Tibial nerve (tissue), 4 donors: Measurements from ENCODE around the gene KL. TPM values are rescaled to one million over a fixed set of nuclear protein-coding genes. Genes with fewer than 3 reads are reported as not detected.

Experiments used
- DNase-seq, 2 donors: peaks; one replicate each; pipeline ENCODE4 v3.0.0-alpha.2; 2019; ENCODE audit warnings: low spot score in 2 of 2
- H3K27ac ChIP-seq, 4 donors: fragments of 200-600 bp; sonication (generic) in 3 of 4; one replicate each; pipeline ENCODE4 v1.5.1; 2017 to 2019; ENCODE audit warnings: mild to moderate bottlenecking in 1 of 4
- H3K27me3 ChIP-seq, 2 donors: fragments of 200-600 bp; sonication (generic) in 1 of 2; one replicate each; pipeline versions ENCODE4 v1.5.1 to v1.6.0; 2017 to 2019
- H3K36me3 ChIP-seq, 3 donors: fragments of 200-600 bp; sonication (generic); one replicate each; pipeline ENCODE4 v1.5.1; 2018 to 2019
- H3K4me1 ChIP-seq, 4 donors: fragments of 200-600 bp; sonication (generic) in 3 of 4; one replicate each; pipeline ENCODE4 v1.5.1; 2017 to 2019
- H3K4me3 ChIP-seq, 4 donors: fragments of 200-600 bp; sonication (generic) in 3 of 4; one replicate each; pipeline ENCODE4 v1.5.1; 2017 to 2019; ENCODE audit warnings: mild to moderate bottlenecking in 1 of 4, moderate library complexity in 1 of 4
- H3K9me3 ChIP-seq, 4 donors: fragments of 200-600 bp; sonication (generic) in 3 of 4; one replicate each; pipeline ENCODE4 v1.5.1; 2017 to 2019
- CTCF ChIP-seq, 5 experiments: fragments of 200-600 bp in 3 of 5; fragments of 450-650 bp in 2 of 5; sonication (generic) in 3 of 5; IDR thresholded peaks; one replicate each; pipeline ENCODE4 v1.5.1; 2016 to 2019; ENCODE audit warnings: antibody characterized with exemption in 5 of 5, mild to moderate bottlenecking in 3 of 5, moderate library complexity in 2 of 5
- EP300 ChIP-seq, 2 donors: sonication (generic); formaldehyde crosslinking; IDR thresholded peaks; one replicate each; pipeline ENCODE4 v1.6.1; 2017; ENCODE audit warnings: antibody characterized with exemption in 2 of 2, mild to moderate bottlenecking in 1 of 2
- POLR2A ChIP-seq, 2 donors: fragments of 450-650 bp; IDR thresholded peaks; one replicate each; pipeline ENCODE4 v1.6.1; 2017; ENCODE audit warnings: antibody characterized with exemption in 2 of 2, mild to moderate bottlenecking in 2 of 2, moderate library complexity in 2 of 2
- WGBS, 2 donors: methylation state at CpG; one replicate each; pipeline ENCODE4 v1.1.5; 2018; 5-methylcytosine and 5-hydroxymethylcytosine counted together
- total RNA-seq, 4 donors: library from RNA; depleted of rRNA; stranded (reverse); fragments of >200 nt; gene quantifications; one replicate each; pipeline ENCODE4 v1.1.0, GENCODE V29; 2016

KL gene
- total RNA-seq, 4 donors from 2014 or later, result 5.1 to 7.3 (median 6.9) TPM

GRCh38 chr13:33109271-33109697, 93.1 kb downstream of the KL start:
- Histone ChIP-seq H3K27ac (peak overlapping the region in 3 of 4 donors; percentile 40 to 81 (median 79)), H3K36me3 (peaks cover 0 to 72% (median 6%) of the 10 kb centered on the region in 3 donors), H3K4me1 (peaks cover 0 to 70% (median 40%) of the 10 kb centered on the region in 4 donors), H3K9me3 (no peaks in the 10 kb centered on the region), H3K4me3 (no peak overlapping the region), H3K27me3 (no peaks in the 10 kb centered on the region)
- no peak for DNase-seq
- no peak for TF ChIP-seq EP300 (IDR thresholded peaks at IDR 0.05)
- no peak for TF ChIP-seq CTCF (IDR thresholded peaks at IDR 0.05)
- TF ChIP-seq POLR2A (IDR thresholded peaks at IDR 0.05), result no peak
- 30 to 34% methylated on average over 2 of the region's 2 CpGs for WGBS, 2 donors

- Histone ChIP-seq H3K4me1 (peaks cover 0 to 73% (median 40%) of the 10 kb centered on the region in 4 donors), H3K27ac (peak overlapping the region in 3 of 4 donors; percentile 40 to 81 (median 79)), H3K4me3 (no peak overlapping the region), H3K9me3 (no peaks in the 10 kb centered on the region), H3K36me3 (peaks cover 0 to 72% (median 6%) of the 10 kb centered on the region in 3 donors), H3K27me3 (no peaks in the 10 kb centered on the region)
- DNase-seq, result no peak
- 66 to 80% methylated on average over 10 of the region's 10 CpGs for WGBS, 2 donors
- no peak for TF ChIP-seq POLR2A (IDR thresholded peaks at IDR 0.05)
- no peak for TF ChIP-seq CTCF (IDR thresholded peaks at IDR 0.05)
- TF ChIP-seq EP300 (IDR thresholded peaks at IDR 0.05), result no peak
These were observed 93.6 kb downstream of the KL start for GRCh38 chr13:33109801-33110200.

GRCh38 chr13:33110386-33110712, 94.1 kb downstream of the KL start:
- Histone ChIP-seq H3K4me3 (no peak overlapping the region), H3K27me3 (no peaks in the 10 kb centered on the region), H3K27ac (peak overlapping the region in 3 of 4 donors; percentile 45 to 81 (median 79)), H3K9me3 (no peaks in the 10 kb centered on the region), H3K4me1 (peaks cover 0 to 76% (median 40%) of the 10 kb centered on the region in 4 donors), H3K36me3 (peaks cover 0 to 72% (median 6%) of the 10 kb centered on the region in 3 donors)
- DNase-seq, result no peak
- WGBS, 2 donors, result 53 to 54% methylated on average over 5 of the region's 5 CpGs
- TF ChIP-seq EP300 (IDR thresholded peaks at IDR 0.05), result no peak
- TF ChIP-seq CTCF (IDR thresholded peaks at IDR 0.05), result no peak

GRCh38 chr13:33110713-33111413, 94.6 kb downstream of the KL start:
- Histone ChIP-seq H3K4me3 (no peak overlapping the region), H3K36me3 (peaks cover 0 to 72% (median 5%) of the 10 kb centered on the region in 3 donors), H3K27me3 (no peaks in the 10 kb centered on the region), H3K27ac (peak overlapping the region; percentile 45 to 81 (median 64)), H3K9me3 (no peaks in the 10 kb centered on the region), H3K4me1 (peaks cover 0 to 80% (median 40%) of the 10 kb centered on the region in 4 donors)
- WGBS, 2 donors, result 3 to 16% methylated on average over 14 of the region's 14 CpGs
- TF ChIP-seq EP300 (IDR thresholded peaks at IDR 0.05), result peak in 1 of 2 donors; percentile 62
- TF ChIP-seq CTCF (IDR thresholded peaks at IDR 0.05), result no peak
- peak; percentile 40 to 44 for DNase-seq

GRCh38 chr13:33111414-33112110, 95.3 kb downstream of the KL start:
- TF ChIP-seq POLR2A (IDR thresholded peaks at IDR 0.05) (no peak), CTCF (IDR thresholded peaks at IDR 0.05) (no peak), EP300 (IDR thresholded peaks at IDR 0.05) (no peak)
- peak overlapping the region; percentile 45 to 81 (median 64) for H3K27ac ChIP-seq
- WGBS, 2 donors, result 33 to 34% methylated on average over 9 of the region's 9 CpGs
- peaks cover 0 to 83% (median 40%) of the 10 kb centered on the region in 4 donors for H3K4me1 ChIP-seq
- peaks cover 0 to 72% (median 0%) of the 10 kb centered on the region in 3 donors for H3K36me3 ChIP-seq
- no peaks in the 10 kb centered on the region for H3K27me3 ChIP-seq
- H3K9me3 ChIP-seq, result no peaks in the 10 kb centered on the region
- H3K4me3 ChIP-seq, result no peak overlapping the region
- DNase-seq, result no peak
